A673 (cell line): Measurements from ENCODE around the gene SMYD3. TPM values are rescaled to one million over a fixed set of nuclear protein-coding genes. Genes with fewer than 3 reads are reported as not detected.

Experiments
- BruUV-seq: library from RNA; stranded (reverse); fragments of 400-500 nt; replicated peaks from 2 replicates; lab custom pipeline; 2021; lab: Mats Ljungman, UMichigan
- CTCF ChIA-PET: fragments of 300-600 bp; sonication (Branson Sonifier 250); formaldehyde crosslinking; loops from one replicate; lab custom pipeline; 2022; ENCODE audit warnings: antibody characterized with exemption; lab: Charles Lee
- POLR2A ChIA-PET: fragments of 300-600 bp; sonication (Branson Sonifier 250); formaldehyde crosslinking; loops from one replicate; lab custom pipeline; 2022; ENCODE audit warnings: antibody characterized with exemption; ENCODE audit not compliant: low non-redundant PET; lab: Charles Lee
- DNase-seq: peaks from one replicate; pipeline ENCODE4 v3.0.0-alpha.2; 2015; ENCODE audit warnings: low spot score
- H3K27ac ChIP-seq: fragments of 200-600 bp; sonication (generic); 2 replicates; pipeline ENCODE4 v1.5.1; 2016; ENCODE audit warnings: mixed run types, low read depth, mild to moderate bottlenecking, mixed read lengths, antibody characterized with exemption, low read length; ENCODE audit not compliant: poor library complexity, severe bottlenecking
- H3K27me3 ChIP-seq: fragments of 200-600 bp; sonication (generic); replicated peaks from 2 replicates; pipeline ENCODE4 v1.6.1; 2017; ENCODE audit warnings: mixed run types, low read depth, mild to moderate bottlenecking, mixed read lengths, antibody characterized with exemption, low read length; ENCODE audit not compliant: insufficient read depth, poor library complexity
- H3K36me3 ChIP-seq: fragments of 200-600 bp; sonication (generic); 2 replicates; pipeline ENCODE4 v1.6.1; 2016; ENCODE audit warnings: mixed run types, mild to moderate bottlenecking, mixed read lengths, antibody characterized with exemption, low read length; ENCODE audit not compliant: insufficient read depth, poor library complexity, severe bottlenecking
- H3K4me1 ChIP-seq: fragments of 200-600 bp; sonication (generic); 2 replicates; pipeline ENCODE4 v1.6.1; 2017; ENCODE audit warnings: mixed run types, mild to moderate bottlenecking, mixed read lengths, antibody characterized with exemption, low read length; ENCODE audit not compliant: insufficient read depth, poor library complexity, severe bottlenecking
- H3K4me3 ChIP-seq: fragments of 200-600 bp; sonication (generic); 2 replicates; pipeline ENCODE4 v1.5.1; 2016; ENCODE audit warnings: low read depth, mixed run types, mild to moderate bottlenecking, mixed read lengths, low read length; ENCODE audit not compliant: poor library complexity, severe bottlenecking
- H3K9me3 ChIP-seq: fragments of 200-600 bp; sonication (generic); 2 replicates; pipeline ENCODE4 v1.6.1; 2016; ENCODE audit warnings: mixed run types, low read depth, mild to moderate bottlenecking, mixed read lengths, antibody characterized with exemption, low read length; ENCODE audit not compliant: poor library complexity, severe bottlenecking
- EZH2 ChIP-seq: fragments of 200-600 bp; sonication (generic); IDR thresholded peaks from 2 replicates; pipeline ENCODE4 v1.6.1; 2017; ENCODE audit warnings: borderline replicate concordance, low read depth, mild to moderate bottlenecking, mixed read lengths, antibody characterized with exemption, low read length; ENCODE audit not compliant: poor library complexity, severe bottlenecking
- intact Hi-C: fragments of 100-400 bp; cut with micrococcal nuclease; formaldehyde crosslinking; loops from one replicate; pipeline ENCODE4 v1.10.0; 2022; ENCODE audit not compliant: unreplicated experiment
- total RNA-seq: library from RNA; stranded (reverse); gene quantifications from 2 replicates; pipeline ENCODE4 v1.2.3, GENCODE V29; 2021
- TF ChIP-seq, protein P1 (sequence below): fragments of 300-800, 200-600 bp; sonication (generic); conservative IDR thresholded peaks from 2 replicates; pipeline ENCODE4 v1.5.1; 2017; ENCODE audit warnings: low read depth, mild to moderate bottlenecking, antibody characterized with exemption, low read length, moderate library complexity, mixed read lengths

SMYD3 gene
- total RNA-seq, 1 experiment from 2014 or later, result 29.0 TPM

DNA sequence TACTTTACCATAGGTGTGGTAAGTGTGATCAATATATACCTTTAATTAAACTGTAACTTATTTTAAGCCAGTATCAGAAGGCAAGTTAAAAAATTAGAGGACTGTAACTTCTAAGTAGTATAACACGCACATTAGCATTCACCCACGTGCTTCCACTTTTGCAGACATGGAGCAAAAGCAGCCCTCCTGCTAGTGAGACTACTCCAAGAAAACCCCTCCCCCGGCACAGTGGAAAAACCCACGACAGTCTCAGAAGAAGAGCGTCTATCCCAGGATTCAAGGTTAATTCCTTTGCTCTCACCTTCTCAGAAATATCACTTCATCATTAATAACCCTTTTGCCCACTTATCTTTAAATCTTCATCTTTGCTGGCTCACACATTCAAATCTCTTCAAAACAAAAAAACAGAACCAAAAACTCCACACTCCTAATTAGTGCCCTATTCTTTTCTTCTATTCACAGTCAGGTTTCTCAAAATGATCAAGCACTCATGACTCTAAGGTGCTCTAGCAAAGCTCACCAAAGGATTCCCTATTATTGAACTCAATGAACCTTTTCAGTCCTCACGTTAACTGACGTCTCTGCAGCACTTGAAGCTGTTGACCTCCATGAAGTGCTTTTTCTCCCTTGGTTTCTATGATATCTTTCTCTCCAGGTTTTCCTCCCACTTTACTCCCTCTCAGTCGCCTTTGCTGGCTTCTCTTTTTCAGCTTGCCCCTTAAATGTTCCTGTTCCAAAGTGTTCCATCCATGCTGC lies 213.5 kb downstream of the SMYD3 start:
- Histone ChIP-seq H3K4me3 (no peak overlapping the region), H3K36me3 (no peaks in the 10 kb centered on the region), H3K27me3 (no peaks in the 10 kb centered on the region), H3K4me1 (peaks cover 10% of the 10 kb centered on the region), H3K9me3 (no peaks in the 10 kb centered on the region), H3K27ac (no peak overlapping the region)
- BruUV-seq, result no TSS peak
- POLR2A ChIA-PET, result no interaction called here
- no peak for DNase-seq
- TF ChIP-seq, protein P1, sequence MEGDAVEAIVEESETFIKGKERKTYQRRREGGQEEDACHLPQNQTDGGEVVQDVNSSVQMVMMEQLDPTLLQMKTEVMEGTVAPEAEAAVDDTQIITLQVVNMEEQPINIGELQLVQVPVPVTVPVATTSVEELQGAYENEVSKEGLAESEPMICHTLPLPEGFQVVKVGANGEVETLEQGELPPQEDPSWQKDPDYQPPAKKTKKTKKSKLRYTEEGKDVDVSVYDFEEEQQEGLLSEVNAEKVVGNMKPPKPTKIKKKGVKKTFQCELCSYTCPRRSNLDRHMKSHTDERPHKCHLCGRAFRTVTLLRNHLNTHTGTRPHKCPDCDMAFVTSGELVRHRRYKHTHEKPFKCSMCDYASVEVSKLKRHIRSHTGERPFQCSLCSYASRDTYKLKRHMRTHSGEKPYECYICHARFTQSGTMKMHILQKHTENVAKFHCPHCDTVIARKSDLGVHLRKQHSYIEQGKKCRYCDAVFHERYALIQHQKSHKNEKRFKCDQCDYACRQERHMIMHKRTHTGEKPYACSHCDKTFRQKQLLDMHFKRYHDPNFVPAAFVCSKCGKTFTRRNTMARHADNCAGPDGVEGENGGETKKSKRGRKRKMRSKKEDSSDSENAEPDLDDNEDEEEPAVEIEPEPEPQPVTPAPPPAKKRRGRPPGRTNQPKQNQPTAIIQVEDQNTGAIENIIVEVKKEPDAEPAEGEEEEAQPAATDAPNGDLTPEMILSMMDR, result no peak
- no peak for TF ChIP-seq EZH2
- CTCF ChIA-PET, result no interaction called here
- intact Hi-C loops, result no loop called here

DNA sequence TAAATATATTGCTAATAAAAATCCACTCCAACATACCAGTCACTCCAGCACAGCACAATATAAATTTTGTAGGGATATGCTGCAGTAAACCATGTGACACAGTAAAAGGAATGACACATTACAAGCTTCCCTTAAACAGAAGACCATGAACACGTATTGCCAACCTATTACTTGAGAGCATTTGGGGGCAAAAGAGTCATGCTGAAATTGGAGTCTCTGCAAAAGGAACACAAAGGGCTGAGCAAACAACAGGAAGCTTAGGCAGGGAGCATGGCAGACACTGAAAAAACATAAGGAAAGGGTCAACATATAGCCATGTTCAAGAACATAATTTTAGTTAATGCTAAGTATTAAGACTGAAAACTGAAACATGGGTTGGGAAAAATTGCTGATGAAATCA lies 214.5 kb downstream of the SMYD3 start:
- no peak for TF ChIP-seq EZH2
- TF ChIP-seq, protein P1, result no peak
- Histone ChIP-seq H3K4me1 (peaks cover 10% of the 10 kb centered on the region), H3K27ac (no peak overlapping the region), H3K4me3 (no peak overlapping the region), H3K36me3 (no peaks in the 10 kb centered on the region), H3K9me3 (no peaks in the 10 kb centered on the region), H3K27me3 (no peaks in the 10 kb centered on the region)
- ChIA-PET CTCF (no interaction called here), POLR2A (no interaction called here)
- no TSS peak for BruUV-seq
- intact Hi-C loops, result no loop called here
- no peak for DNase-seq

DNA sequence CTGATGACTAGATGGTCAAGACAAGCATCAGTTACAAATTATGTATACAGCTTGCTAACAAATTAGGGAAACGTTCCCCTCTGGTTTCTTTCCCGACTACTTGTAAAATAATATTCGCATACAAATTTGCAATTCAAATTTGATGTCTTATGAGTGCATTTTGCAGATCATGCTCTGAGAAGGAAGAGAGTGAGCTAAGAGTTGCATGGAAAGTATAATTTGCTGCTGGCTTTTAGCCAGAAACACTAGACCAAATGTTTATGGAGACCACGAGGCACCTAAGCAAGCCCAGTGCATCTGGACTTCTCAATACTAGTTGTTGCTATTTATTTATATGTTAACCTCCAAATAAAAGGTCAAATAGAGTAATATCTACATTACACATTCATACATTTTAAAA lies 216.0 kb downstream of the SMYD3 start:
- CTCF ChIA-PET, result no interaction called here
- intact Hi-C loops, result no loop called here
- no peak overlapping the region for H3K4me3 ChIP-seq
- TF ChIP-seq EZH2, result no peak
- TF ChIP-seq, protein P1, result no peak
- no peak overlapping the region for H3K27ac ChIP-seq
- POLR2A ChIA-PET, result no interaction called here
- no TSS peak for BruUV-seq
- peaks cover 10% of the 10 kb centered on the region for H3K4me1 ChIP-seq
- no peaks in the 10 kb centered on the region for H3K27me3 ChIP-seq
- H3K9me3 ChIP-seq, result no peaks in the 10 kb centered on the region
- DNase-seq, result peak; percentile 48
- H3K36me3 ChIP-seq, result no peaks in the 10 kb centered on the region
